LoVo (cell line): Measurements from ENCODE around the gene MRPL36.
"Not testable (repeated sequence)": the region's sequence is repeated elsewhere in the genome, so short reads cannot be mapped to it uniquely, and the experiment has no call there.

Experiments used
- DNase-seq: peaks from one replicate; pipeline ENCODE4 v3.0.0-alpha.2; 2016; ENCODE audit warnings: low spot score

The MRPL36 gene

GRCh38 chr5:1799602-1800471 lies at the start of gene MRPL36:
MRPL36 (minus strand) TSS chr5:1799837; CDS start chr5:1798935, 902 bp downstream.
- peak; percentile 93 for DNase-seq

DNA sequence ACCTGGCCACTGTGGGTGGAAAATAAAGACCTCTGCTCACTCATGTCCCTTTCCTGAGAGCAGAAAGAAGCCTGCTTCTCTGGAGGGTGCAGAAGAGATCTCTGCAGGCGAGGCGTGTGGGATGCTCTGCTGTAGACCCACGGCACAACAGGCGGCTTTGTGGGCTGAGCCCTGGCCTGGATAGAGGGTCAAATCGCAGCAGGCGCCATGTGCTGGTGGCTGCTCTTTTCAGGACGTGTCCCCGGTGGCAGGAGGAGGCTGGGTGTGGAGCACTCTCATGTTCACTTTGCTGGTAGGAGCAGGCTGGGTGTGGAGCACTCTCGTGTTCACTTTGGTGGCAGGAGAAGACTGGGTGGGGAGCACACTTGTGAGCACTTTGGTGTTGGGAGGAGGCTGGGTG lies 48.0 kb upstream of the MRPL36 start:
- no peak for DNase-seq

DNA sequence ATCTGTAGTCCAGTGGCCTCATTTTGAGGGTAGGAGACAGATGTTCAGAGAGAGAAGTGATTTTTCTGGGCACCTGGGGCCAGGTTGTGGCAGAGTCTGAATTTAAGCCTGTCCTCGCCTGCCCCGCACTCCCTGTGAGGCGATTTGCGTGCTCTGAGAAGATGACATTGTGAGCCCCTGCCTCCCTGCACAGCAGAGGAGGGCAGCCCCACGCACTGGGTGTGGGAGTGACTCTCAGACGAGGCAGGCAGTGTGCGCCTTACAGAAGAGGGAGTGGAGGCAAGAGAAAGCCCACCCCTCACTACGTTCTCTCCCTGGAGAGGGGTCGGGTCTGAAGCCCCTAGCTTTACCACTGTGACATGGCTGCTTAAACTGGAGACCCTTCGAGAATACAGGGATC lies 47.4 kb upstream of the MRPL36 start:
- no peak for DNase-seq

DNA sequence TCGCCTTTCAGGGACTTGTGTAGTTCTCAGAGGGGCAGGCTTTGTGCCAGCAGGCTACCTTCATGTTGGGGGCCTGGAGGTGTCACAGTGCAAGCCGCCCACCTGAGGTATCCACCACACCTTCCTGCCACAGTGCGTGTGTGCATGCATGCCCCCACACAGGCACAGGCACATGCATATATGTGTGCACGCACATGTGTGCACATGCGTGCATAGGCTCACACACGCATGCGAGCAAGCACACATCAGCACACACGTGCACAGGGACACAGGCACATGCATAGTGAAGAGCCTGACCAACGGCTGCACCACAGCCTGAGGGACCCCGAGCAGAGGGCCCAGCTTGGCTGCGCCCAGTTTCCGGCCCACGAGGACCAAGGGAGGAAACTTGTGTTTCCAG lies 46.9 kb upstream of the MRPL36 start:
- DNase-seq, result no peak

GRCh38 chr5:1845696-1846095 lies 46.1 kb upstream of the MRPL36 start:
- DNase-seq, result no peak

DNA sequence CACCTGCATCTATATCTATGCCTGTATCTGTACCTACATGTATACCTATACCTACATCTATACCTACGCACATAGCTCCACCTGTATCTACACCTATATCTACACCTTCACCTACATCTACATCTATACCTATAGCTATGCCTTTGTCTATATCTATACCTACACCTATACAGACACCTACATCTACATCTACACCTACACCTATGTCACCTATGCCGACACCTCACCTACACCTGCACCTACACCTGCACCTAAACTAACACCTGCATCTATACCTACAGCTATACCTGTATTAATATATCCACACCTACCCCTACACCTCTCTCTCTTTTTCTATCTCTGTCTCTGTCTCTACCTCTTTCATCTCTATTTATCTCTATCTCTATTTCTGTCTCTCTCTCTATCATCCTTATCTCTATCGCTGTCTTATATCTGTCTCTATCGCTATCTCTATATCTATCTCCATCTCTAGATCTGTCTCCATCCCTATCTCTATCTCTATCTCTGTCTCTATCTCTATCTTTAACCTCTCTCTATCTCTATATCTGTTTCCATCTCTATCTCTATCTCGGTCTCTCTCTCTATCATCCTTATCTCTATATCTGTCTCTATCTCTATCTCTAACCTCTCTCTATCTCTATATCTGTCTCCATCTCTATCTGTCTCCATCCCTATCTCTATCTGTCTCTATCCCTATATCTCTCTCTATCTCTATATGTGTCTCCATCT lies 45.2 kb upstream of the MRPL36 start:
- no peak for DNase-seq

- DNase-seq, result not testable (repeated sequence)
Observed at GRCh38 chr5:1843761-1844160, 44.1 kb upstream of the MRPL36 start.

GRCh38 chr5:1842004-1842819 lies 42.6 kb upstream of the MRPL36 start:
- DNase-seq, result no peak

- DNase-seq, result no peak
Observed at GRCh38 chr5:1840741-1841521, 41.3 kb upstream of the MRPL36 start.

DNA sequence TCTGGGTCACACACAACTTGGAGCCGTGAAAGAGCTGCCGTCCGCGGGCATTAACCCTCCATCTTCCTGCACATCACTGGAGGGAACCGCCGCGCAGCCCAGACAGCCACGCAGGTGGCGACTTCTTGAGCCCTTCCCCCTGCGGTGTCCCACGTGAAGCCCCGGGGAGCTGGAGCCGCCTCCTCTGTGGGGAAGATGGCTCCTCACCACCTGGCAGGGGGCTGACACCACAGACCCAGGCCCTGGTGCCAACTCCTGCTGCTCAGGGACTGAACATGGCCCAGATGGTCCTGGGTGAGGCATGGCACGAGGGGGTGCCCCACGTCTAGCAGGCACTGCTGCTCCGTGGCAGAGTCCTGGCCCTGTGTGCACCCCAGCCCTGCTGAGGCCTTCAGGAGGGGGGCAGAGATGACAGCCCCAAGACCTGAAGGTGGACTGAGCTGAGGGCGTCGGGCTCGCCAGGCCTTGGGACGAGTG lies 40.5 kb upstream of the MRPL36 start:
- DNase-seq, result no peak

DNA sequence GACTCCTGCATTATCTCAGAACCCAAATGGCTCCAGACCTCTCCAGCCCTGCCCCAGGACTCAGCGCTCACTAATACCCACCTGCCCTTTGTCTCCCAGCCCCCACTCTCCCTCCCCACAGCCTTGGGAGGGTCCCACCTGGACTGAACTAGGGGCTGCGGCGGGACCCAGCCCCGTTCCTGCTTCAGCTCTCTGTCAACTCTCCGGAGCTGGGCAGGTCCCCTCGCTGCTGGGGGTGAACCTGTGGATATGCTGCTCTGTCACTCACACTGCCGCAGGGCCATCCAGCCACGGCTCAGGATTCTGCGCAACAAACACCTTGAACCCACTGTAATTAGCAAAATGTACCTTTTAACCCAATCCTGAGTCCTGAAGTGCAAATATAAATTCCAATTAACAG lies 38.4 kb upstream of the MRPL36 start:
- DNase-seq, result no peak

DNA sequence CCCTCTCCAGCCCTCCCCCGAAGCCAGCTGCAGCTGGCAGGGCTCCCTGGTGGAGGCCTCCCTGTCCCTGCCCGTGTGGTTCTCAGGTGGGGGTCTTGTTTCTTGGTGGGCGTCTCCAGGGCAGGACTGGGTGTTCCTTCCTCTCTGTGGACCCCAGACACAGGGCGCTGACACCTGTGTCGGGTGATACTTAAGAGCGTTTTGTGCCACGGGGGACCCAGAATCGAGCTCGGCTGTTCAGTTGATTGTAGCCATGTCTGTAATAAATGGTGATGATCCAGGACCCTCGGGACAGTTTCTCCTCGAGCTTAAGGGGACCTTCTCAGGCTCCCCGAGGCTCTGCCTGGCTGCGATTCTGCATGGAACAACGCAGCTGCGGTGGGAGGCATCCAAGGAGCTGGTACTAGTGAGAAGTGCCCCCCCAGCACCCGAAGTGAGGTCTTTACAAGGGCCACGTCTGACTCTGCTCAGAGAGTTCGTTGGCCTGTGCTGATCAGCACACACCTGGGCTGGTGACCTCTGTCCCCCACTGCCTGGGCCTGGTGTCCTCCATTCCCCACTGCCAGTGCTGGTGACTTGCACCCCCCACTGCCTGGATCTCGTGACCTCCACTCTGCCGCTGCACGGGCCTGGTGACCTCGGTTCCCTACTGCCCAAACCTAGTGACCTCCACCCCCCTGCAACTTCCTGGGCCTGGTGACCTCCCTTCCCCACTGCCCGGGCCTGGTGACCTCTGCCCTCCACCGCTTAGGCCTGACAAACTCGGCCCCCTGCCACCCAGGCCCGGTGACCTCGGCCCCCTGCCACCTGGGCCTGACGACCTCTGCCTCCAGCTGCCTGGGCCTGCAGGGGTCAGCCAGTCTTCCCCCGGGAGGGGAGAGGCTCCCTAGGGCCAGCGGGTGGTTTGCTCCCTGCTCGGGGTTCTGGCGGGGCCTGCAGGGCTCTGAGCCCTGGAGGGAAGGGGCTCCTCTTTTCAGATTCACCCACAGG lies 37.5 kb upstream of the MRPL36 start:
- no peak for DNase-seq

DNA sequence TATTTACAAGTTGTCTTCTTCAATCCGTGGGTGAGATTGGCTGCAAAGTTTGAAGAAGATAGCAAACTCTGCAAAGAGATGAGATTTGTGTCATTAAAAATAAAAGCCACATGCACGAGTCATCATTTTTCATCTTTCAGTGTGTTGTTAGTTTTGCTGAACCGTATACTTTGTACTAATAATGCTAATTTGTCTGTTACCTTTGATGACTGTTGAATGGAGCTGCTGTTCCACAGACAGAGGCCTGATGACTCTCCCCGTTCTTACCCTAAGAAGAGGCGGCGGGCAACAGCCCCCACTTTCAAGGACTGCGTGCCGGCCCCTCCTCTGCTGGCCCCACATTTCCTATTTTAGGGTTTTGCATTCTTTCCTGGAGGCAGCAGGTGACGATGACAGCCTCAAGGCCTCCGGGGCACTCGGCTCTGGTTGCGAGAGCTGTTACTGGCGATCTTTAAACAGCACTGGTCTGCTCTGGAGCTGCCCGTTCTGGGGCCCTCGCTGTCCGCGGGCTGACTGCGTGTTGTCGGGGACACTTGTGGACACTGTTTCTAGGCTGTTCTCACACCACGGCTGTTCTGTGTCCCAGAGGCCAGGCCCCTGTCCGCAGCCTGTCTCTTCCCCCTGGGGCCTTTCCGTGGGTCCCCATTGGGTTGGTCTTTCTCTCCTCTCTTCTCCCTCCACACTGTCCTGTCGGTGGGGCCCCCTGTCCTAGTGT lies 36.7 kb upstream of the MRPL36 start:
- no peak for DNase-seq

DNA sequence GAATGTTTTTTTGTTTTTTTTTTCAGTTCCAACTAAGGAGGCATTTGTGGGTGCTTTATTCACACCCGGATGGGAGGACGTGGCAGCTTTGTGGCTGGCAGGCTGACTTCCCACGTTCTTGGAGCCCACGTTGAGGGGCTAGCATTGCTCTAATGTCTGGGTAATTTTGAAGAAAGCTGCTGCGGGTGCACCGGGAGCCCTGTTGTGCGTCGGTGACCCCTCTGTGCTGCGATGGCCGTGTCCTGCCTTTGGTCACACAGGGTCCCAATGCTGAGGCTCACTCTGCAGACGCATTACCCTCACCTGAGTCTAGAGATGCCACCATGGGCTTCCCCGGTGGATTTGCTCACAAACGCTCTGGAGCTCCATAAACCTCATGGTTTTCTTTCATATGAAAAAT lies 35.8 kb upstream of the MRPL36 start:
- DNase-seq, result no peak

DNA sequence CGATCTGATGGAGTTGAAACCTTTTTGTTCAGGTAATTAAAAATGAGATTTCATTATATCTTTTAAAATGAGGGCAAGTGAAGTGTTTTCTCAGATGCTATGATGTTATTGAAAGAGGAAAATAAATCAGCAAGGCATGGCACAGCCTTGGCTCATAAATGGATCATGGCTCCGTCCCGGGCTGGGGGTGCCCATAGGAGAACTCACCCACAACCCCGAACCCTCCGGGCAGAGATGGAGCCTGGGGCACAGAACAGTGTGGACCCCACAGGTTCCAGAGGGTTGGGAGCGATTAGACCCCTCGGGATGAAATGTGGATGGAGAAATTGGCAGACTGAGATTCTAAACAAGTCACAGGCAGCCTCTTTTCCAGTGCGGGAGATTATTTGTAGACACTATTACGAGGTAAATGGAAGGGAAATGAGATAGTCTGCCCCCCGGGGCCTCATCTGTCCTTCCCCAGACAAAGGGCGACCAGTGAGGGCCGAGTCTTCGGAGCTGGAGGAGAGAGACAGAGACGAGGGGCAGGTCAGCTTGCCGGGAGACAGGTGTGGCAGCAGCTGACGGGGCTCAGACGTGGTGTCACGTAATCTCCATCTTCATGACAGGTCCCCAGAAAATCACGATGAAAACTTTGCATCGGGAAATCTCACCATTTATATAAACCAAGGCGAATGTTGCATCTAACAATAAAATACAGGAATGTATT lies 35.2 kb upstream of the MRPL36 start:
- no peak for DNase-seq

DNA sequence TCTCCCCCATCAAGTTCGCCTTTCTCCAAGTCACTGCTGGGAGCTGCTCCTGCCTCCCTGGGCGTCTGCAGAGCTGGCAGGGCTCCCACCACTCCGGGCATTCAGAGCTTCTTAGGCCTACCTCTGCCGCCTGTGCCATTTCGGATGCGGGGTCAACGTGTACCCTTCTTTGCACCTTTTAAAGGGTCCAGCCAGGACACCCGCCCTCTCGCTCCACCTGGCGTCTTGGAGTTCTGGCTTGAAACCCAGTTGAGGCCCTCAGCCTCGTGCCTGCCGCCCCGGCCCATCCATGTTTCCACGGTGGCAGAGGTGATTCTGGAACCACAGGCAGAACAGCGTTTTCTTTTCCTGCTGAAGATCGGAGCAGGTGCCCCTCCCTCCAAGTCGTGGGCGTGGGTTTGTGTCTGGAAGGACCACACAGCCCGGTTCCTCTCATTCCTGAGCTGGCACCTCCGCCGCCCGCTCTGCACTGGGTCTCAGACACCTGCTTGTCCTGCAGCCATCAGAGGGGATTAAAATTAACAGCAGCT lies 34.5 kb upstream of the MRPL36 start:
- DNase-seq, result no peak

DNA sequence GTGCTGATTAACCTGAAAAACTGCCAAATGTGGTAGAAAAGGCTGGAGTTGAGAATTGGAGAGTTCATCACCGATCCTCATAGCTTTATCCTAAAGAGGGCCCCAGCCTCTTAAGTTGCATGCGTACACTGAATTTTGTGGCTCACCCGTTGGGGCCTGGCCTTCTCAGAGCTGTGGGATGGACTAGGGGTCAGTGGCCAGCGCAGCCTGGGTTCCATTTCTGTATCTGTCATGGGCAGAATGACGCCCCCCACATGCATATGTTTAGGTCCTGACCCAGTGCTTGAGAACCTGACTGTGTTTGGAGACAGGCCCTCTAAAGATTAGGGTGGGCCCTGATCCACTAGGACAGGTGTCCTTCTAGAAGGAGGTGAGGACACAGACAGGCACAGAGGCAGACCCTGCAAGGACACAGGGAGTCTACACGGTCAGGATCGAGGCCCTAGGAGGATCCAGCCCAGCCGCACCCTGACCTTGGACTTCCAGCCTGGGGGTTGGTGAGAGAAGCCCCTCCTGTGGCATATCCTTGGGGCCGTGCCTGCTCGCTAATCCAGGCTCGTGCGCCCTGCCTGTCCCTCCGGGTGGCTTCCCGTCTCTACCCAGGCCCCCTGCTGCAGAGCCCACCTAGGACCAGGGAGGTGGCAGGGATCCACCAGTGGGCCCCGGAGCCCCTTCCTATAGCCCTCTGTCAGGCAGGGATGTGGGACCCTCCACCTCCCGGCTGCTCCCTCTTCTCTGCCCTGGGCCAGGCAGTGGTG lies 33.8 kb upstream of the MRPL36 start:
- DNase-seq, result no peak
